IPS DF 19.7 (cell line): ENCODE results near the gene PGLYRP1.

ENCODE experiments used
- DNase-seq: peaks from one replicate; pipeline ENCODE4 v3.0.0-alpha.2; 2013; ENCODE audit warnings: low read depth, low spot score

The PGLYRP1 gene, protein sequence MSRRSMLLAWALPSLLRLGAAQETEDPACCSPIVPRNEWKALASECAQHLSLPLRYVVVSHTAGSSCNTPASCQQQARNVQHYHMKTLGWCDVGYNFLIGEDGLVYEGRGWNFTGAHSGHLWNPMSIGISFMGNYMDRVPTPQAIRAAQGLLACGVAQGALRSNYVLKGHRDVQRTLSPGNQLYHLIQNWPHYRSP

DNA sequence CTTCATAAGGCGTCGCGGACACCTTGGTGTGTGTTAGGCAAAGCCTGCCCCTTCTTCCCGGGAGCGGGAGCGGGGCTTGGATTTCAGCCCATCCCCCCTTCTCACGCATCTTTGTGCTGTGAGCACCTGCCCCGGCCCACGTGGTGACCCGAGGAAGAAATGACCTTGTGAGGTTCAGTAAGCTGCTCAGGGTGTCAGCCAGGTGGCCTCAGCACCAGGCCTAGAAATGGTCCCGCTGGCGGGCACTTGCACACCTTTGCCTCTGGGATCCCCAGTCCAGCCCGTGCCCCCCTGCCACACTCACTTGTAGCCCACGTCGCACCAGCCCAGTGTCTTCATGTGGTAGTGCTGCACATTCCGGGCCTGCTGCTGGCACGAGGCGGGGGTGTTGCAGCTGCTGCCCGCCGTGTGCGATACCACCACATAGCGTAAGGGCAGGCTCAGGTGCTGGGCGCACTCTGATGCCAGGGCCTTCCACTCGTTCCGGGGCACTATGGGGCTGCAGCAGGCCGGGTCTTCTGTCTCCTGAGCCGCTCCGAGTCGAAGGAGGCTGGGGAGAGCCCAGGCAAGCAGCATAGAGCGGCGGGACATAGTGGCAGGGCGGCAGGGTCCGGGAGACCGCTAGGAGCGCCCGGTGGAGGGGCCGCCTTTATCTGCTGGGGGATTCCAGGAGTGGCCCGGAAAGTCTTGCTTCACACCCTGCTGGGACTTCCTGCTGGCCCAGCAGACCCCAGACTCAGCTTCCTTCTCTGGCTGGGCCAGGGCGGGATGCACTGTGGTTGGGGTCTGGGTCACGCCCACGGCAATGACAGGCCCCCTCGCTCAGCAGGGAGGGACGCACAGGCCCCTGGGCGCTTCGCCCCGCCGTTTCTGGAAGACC, at the start of gene PGLYRP1:
TSS of gene PGLYRP1 (minus strand) at position 623 of the 880 bp plus-strand sequence. CDS start at position 591, 32 bp downstream.
- no peak for DNase-seq

DNA sequence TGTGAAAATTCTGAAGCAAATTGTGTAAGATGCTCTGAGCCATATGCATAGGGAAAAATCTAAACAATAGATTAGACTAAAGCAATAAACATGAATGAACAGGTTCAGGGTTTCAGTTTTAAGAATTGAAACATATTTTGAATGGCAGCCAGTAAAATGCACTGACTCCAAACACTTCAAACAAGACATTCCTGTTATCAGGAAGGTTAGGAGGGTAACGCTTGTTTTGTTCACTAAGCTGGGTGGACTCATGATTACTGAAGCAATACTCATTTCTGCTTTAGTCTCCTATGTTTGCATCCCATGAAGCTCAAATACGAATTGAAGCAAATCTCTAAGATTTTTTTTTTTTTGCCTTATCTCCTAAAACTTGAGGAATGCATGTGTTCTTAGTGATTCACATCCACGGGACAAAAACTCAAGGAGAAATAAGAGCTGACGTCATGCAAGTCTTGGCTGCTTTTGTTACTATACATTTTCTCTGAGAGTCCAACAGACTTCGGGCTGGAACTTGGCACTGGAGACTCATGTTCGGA, 47.0 kb upstream of the PGLYRP1 start:
- DNase-seq: no peak

DNA sequence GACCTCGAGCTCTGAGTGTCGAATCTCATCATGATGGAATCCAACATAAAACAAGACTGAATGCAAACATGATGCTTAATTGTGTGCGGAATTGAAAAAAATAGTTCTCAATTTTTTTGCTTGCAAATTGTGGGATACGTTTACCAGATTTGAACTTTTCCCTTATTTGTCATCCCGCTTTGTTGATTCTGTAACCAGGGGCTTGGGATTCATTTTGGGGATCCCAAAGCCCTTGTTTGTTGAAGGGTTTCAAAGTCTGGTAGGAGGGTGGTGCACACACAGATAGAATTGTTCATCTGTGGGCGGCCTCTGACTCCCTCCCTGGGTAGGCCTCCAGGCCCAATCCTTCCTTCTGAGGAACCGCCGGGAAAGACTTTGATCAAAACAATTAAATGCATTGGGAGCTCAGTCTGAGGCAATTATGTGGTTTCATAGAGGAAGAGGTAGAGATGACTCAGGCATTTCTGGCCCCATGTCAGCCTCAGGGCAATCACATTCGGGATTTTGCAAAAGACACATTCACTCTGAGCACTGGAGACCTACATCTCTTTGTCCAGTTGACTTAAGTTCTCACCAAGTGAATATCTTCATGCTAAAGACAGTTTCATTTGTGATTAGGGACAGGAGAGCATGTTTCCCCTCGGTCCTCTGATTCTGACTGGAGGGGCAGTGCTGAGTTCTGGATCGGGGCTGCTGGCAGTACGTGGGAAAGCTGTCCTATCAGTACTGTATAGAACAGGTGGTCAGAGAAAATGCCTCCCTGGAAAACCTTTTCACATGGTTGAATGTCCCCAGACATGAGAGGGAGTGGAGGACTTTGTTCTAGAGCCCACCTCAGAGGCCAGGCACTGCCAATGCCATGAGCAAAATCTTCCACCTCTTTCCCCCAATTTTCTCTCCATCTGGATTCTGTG, 45.7 kb upstream of the PGLYRP1 start:
- DNase-seq: no peak

DNA sequence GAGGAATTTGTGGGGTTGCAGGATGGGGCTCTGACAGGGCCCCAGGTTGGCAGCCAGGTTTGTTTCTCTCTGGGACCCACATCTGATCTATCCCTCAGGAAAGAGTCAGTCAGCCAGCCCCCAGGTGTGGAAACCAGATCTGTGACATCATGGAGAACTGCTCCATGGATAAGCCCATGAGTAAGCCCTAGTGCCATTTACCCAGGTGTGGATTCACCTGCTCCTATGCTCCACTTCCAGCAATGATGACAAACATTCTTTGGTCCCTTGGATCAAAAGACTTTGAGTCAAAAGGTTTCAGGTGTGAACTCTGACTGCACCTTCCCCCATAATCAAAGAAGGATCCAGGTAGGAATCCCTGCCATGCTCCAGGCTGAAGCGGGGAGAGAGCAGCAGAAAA, 44.8 kb upstream of the PGLYRP1 start:
- no peak for DNase-seq

DNA sequence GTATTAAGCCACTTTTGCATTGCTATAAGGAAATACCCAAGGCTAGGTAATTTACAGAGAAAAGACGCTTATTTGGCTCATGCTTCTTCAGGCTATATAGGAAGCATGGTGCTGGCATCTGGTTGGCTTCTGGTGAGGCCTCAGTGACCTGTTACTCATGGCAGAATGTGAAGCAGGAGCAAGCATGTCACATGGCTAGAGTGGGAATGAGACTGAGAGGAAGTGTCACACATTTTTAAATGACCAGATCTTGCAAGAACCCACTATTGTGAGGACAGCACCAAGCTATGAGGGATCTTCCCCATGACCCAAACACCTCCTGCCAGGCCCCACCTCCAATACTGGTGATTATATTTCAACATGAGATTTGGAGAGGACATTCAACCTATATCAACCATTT, 43.6 kb upstream of the PGLYRP1 start:
- no peak for DNase-seq

DNA sequence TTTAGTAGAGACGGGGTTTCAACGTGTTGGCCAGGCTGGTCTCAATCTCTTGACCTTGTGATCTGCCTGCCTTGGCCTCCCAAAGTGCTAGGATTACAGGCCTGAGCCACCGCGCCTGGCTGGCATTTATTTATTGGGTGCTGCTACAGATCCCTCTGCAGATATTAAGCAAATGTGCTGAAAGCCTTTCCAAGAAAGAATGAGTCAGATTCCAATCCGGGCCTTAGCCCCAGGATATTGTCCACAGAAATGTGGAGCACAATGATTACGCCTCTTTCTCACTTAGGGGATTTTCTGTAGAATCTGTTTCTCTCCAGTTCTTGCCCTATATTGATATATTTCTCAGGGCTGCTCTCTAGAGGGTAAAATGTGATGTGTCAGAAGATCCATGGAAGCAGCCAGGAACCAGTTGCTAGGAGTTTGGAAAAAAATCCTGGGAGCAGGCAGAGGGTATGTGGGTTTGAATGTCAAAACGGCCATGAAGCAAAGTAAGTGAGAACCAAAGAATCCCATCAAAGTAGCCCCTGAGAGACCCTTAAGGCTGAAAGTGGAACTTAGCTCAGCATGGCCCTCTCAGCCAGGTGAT, 42.7 kb upstream of the PGLYRP1 start:
- no peak for DNase-seq

DNA sequence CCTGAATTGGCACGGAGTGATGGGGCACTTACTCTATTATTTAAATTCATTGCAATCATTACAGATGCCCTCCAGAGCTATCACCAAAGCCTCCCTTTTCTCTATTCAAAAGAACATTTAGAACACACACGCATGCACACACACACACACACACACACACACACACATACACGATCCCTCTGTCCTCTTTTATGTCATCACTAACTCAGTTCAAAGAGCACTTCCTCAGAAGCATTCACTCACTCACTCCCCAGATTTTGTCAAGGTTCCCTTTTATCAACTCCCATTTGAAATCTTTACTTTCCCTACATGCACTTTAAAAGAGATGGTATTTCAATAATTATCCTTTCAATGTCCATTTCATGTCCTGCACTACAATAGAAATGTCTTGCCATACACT, 40.3 kb upstream of the PGLYRP1 start:
- no peak for DNase-seq

DNA sequence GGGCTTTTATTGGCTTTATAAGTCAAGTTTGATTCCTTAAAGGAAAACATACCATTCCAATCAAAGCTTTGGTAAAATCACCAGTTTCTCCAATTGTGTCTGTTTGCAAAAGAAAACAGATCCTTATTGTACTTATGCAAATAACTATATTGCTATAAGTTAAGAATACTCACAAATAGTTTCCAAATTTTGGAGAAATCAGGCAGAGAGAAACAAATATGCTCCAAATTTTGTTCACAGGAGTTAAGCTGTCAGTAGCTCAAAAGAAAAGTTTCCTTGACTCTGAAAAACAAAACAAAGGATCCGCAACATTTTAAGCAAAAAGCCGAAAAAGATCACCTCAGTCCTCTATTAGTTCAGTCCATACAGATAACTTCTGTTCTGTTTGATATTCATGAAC, 37.2 kb upstream of the PGLYRP1 start:
- DNase-seq: no peak

DNA sequence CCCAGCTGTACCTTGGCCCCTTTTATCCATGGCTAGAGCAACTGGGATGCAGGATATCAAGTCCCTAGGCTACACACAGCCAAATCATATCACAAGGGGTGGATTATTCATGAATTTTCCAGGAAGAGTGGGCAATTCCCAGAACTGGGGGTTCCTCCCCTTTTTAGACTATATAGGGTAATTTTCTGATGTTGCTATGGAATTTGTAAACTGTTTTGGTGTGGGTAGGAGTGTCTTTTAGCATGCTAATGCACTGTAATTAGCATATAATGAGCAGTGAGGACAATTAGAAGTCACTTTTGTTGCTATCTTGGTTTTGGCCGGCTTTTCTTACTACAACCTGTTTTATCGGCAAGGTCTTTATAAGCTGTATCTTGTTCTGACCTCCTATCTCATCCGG, 35.9 kb upstream of the PGLYRP1 start:
- DNase-seq: no peak

DNA sequence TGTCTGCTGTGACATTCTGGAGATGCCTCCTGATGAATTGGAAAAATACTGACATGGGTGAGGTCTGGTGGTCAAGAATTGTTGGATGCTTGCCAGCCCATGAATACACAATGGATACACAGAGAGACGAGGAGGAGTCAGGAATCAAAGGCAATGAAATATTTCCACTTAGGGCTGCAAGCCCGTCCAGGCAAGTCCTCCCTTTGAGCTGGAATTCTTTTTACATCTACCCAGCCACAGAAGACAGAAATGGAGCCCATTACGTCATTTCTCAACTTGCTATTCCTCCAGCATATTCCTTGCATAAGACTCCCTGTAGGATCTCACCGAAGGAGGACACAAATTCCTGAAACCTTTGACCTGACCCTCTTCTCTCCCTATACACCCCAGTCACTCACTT, 33.7 kb upstream of the PGLYRP1 start:
- DNase-seq: no peak

DNA sequence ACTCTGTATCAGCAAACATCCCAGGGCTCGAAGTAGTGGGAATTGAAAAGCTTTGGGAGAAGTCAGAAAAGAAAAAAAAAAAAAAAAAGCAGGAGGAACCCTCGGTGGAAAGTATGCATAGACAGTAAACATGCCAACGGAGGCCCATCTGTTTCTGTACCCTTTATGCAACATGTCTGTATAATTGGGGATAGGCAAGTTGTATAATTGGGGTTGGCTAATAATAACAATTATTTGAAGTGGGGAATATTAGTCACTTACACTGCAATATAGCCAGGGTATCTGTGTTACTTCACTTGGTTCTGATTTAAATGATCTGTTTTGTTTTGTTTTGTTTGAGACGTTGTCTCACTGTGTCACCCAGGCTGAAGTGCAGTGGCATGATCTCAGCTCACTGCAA, 30.0 kb upstream of the PGLYRP1 start:
- no peak for DNase-seq

DNA sequence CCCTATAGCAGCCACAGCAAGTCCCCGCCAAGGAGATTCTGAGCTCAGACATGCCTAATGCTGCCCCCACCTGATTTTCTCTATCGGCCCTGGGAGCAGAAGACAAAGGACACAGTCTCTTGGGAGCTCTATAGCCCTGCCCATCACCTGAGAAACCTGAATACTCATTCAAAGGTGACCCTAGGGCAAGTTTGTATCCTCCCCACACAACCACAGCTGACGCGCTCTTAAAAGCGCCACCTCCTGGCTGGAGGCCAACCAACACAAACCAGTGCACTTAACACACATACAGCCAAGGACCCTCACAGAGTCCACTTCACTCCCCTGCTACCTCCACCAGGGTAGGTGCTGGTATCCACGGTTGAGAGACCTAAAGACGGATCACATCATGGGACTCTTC, 26.7 kb upstream of the PGLYRP1 start:
- DNase-seq: peak; percentile 56

DNA sequence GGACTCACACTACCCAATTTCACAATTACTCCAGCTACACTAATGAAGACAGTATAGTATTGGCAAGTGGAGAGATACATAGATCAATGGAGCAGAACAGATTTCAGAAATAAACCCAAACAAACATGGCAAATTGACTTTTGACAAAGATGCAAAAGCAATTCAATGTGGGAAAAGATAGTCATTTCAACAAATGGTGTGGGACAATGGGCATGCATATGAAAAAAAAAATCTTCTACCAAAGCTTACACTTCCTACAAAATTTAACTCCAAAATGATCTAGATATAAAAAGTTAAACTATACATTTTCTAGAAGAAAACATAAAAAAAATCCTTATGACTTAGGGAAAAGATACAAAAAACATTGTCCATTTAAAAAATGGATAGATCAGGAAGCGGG, 20.7 kb upstream of the PGLYRP1 start:
- DNase-seq: no peak

DNA sequence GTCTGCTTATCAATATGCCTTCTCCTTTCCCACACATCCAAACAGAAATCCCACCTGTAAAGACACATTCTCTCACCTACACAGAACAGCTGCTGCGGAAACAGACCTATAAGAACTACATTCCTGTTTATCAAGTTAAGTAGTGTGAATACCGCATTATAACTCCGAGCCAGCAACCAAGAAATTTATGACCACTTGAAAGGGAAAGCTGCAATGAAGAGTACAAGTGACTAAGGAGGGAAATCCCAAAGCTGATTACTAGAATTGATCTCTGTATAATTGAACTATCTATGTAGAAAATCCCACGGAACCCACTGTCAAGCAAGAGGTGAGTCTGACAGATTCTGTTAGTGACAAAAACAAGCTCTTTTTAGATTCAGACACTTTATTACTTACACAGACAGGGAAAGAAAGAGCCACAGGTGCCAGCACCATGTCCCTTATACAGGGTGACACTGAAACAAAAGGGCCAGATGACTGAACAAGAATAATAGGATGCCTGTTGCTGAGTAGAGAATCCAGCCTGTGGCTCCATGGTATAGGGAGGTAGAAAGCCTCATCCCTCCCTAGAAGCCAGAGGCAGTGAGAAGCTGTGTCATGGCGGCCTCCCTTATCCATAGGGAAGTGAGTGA, 19.5 kb upstream of the PGLYRP1 start:
- no peak for DNase-seq

DNA sequence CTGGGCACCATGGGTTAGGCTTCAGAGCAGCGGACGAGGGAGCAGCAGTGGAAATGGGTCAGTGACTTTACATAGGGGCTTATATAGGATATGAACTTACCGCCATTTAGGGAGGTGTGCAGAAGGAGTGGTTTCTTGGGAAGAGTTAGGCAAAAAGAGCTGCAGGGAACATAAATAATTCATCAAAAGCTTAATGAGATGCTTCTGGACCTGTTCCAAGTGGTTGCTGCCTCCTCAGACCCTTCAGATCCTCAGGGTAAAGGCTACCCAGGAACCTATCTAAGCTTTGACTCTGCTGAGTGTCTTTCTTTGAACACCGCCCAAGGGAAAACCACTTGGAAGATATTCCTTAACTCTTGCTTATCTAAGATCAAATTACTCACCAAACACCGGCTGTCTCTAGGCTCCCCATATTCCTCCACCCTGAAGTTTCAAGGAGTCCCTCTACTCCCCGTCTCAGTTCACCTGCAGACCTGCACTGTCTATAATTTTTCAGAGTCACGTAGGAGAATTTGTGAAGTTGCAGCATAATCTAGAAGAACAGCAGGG, 18.2 kb upstream of the PGLYRP1 start, which contains the start of gene IGFL4:
TSS of gene IGFL4 (minus strand) at position 51 of the 549 bp plus-strand sequence. CDS start at position 11, 40 bp downstream.
- no peak for DNase-seq

DNA sequence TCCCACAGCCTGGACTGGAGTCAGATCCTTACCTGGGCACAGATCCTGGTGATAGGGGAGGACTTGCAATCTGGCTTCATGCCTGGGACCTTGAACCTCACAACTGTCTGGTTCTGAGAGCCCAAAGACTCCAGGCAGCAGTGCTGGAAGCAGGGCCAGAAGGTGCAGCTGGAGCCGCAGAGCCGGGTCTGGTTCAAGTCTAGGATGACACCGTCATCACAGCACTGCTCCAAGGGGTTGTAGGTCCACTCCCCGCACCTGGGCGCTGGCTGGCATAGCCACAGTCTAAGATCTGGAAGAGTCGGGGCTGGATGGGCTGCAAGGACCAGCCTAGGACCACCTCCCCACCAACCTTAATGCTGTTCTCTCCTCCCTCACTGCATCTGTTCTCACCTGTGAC, 17.3 kb upstream of the PGLYRP1 start:
- no peak for DNase-seq

DNA sequence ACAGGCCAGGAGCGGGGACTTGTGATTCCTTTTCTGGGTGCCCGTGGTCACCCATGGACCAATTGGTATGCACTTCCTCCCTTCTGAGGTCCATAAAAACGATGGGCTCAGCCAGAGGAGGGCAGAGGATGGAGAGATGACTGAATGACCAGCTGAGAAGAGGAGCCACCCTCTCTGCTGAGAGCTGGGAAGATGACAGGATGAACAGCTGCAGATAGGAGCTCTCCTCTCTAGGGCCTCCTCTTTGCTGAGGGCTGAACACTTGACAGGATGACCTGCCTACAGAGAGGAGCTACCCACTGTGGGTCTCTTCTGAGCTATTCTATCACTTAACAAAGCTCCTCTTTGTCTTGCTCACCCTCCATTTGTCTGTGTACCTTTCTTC, 13.9 kb upstream of the PGLYRP1 start:
- no peak for DNase-seq

DNA sequence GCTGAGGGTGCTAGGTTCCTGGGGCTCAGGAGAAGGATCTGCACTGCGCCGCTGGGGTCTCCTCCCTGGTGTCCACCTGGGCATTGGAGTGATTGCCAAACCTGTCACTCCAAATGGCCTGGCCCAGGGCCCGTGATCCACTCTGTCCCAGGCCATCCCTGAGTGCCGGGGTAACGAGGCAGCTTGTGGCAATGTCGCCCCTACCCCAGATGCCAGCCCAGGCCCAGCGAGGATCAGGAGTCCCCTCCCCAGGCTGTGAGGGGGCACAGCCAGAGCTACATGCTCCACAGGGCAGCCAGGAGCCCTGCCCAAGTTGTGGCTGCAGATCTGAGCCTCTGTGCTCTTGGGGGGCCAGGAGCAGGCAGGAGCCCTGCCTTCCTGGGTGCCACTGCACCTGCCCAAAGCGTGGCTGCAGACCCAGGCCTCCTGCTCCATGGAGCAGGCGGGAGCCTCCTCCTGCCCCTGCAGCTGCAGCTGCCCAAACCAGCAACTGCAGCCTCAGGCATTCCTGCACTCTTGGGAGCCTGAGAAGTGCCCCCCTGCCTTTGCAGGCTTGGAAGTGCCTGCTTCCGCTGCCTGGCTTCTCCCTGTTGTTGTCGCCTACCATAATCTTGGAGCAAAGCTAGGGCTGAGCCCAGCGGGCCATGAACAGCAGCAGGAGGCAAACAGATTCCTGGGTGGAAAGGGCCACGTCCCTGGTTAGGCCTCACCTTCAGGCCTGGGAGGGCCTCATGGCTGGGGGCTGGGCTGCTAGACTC, 13.3 kb upstream of the PGLYRP1 start:
- no peak for DNase-seq

DNA sequence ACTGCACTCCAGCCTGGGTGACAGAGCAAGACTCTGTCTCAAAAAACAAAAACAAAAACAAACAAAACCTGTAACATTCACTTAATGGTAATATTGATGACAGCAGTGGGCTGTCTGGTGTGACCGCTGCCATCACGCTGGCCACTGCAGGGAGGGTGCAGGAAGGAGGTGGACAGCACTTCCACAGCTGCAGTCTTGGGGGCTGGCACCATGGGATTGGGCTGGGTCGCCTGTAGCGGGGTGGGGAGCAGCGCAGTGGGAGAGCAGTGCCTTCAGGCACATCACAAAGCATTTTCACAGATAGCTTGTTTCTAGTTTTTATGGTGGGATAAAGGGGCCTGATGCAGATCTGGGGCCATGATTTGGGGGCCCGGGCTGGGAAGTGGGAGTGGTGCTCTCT, 12.7 kb upstream of the PGLYRP1 start:
- no peak for DNase-seq

DNA sequence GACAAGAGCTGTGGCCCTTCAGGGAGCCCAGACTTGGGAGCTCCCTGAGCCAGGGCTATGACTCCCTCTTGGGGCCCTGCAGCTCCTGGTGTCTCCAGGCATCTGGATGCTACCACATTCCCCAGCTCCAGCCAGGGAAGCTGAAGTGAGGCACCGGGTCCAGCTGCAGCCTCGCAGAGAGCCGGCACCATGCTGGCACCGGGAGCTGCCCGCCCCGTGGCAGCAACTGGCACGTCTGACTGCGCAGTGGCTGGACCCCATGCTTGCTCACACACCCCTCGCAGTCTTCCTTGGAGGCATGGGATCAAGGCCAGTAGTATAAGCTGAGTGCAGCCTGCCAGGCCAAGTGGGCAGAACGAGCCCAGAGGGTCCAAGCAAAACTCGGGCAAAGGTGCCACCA, 10.5 kb upstream of the PGLYRP1 start:
- DNase-seq: no peak
